GM18909 (cell line): Measurements from ENCODE around the gene RABL6.
"Not testable (repeated sequence)": the region's sequence is repeated elsewhere in the genome, so short reads cannot be mapped to it uniquely, and the experiment has no call there.

Experiments
- ATAC-seq: cut with Tn5 transposase; IDR thresholded peaks from one replicate; pipeline ENCODE4 v1.9.1; 2021; ENCODE audit warnings: mild to moderate bottlenecking; ENCODE audit not compliant: unreplicated experiment, poor library complexity

RABL6 gene

GRCh38 chr9:136774416-136775045 lies 33.2 kb upstream of the RABL6 start:
- no peak for ATAC-seq

- no peak for ATAC-seq
Measured at GRCh38 chr9:136775191-136775590, 32.6 kb upstream of the RABL6 start.

GRCh38 chr9:136776947-136777346 lies 30.8 kb upstream of the RABL6 start:
- ATAC-seq, result no peak

GRCh38 chr9:136777359-136777758 lies 30.4 kb upstream of the RABL6 start:
- ATAC-seq, result no peak

GRCh38 chr9:136779808-136780207 lies 27.9 kb upstream of the RABL6 start:
- no peak for ATAC-seq

- no peak for ATAC-seq
Measured at GRCh38 chr9:136782452-136782851, 25.3 kb upstream of the RABL6 start.

- ATAC-seq, result no peak
Measured at GRCh38 chr9:136784249-136784996, 23.3 kb upstream of the RABL6 start.

GRCh38 chr9:136784997-136785361 lies 22.8 kb upstream of the RABL6 start:
- ATAC-seq, result no peak

GRCh38 chr9:136785565-136786355 lies 22.0 kb upstream of the RABL6 start:
- not testable (repeated sequence) for ATAC-seq

GRCh38 chr9:136786451-136786850 lies 21.3 kb upstream of the RABL6 start:
- ATAC-seq, result no peak

GRCh38 chr9:136786983-136787382 lies 20.8 kb upstream of the RABL6 start:
- not testable (repeated sequence) for ATAC-seq

- no peak for ATAC-seq
Measured at GRCh38 chr9:136787690-136788400, 19.9 kb upstream of the RABL6 start.

- not testable (repeated sequence) for ATAC-seq
Measured at GRCh38 chr9:136788644-136789522, 18.9 kb upstream of the RABL6 start.

GRCh38 chr9:136789523-136789937 lies 18.2 kb upstream of the RABL6 start:
- ATAC-seq, result no peak

GRCh38 chr9:136790640-136791515 lies 16.9 kb upstream of the RABL6 start, which contains the start of gene TMEM141:
TSS of gene TMEM141 (plus strand) at chr9:136791344. CDS start at chr9:136791371, 27 bp downstream.
- peak; percentile 85 for ATAC-seq

- ATAC-seq, result peak; percentile 11
Measured at GRCh38 chr9:136791516-136792276, 16.1 kb upstream of the RABL6 start.

- no peak for ATAC-seq
Measured at GRCh38 chr9:136792321-136793085, 15.2 kb upstream of the RABL6 start.
